GM13976 (cell line): Measurements from ENCODE around the gene SH3BP2.

Experiments used
- DNase-seq: peaks from one replicate; pipeline ENCODE4 v3.0.0; 2012; ENCODE audit warnings: low spot score
- CTCF ChIP-seq: IDR thresholded peaks from 2 replicates; pipeline ENCODE4 v1.5.1; 2012; ENCODE audit warnings: borderline replicate concordance, mild to moderate bottlenecking; ENCODE audit not compliant: insufficient read depth; ENCODE audit errors: extremely low read depth, missing control alignments, control extremely low read depth
- in situ Hi-C: fragments of 300-500 bp; cut with MboI; formaldehyde crosslinking; loops from one replicate; pipeline ENCODE4 v1.12.0; 2022; ENCODE audit warnings: low sequenced_read_pairs, mixed read lengths, inconsistent platforms; ENCODE audit not compliant: unreplicated experiment

Gene SH3BP2

GRCh38 chr4:2788101-2788500 lies 4.8 kb upstream of the SH3BP2 start:
- no peak for TF ChIP-seq CTCF
- DNase-seq, result no peak
- in situ Hi-C loops, result no loop called here

GRCh38 chr4:2788532-2789103 lies 4.3 kb upstream of the SH3BP2 start:
- TF ChIP-seq CTCF, result no peak
- DNase-seq, result no peak
- in situ Hi-C loops, result no loop called here

- no peak for DNase-seq
- in situ Hi-C loops, result no loop called here
- no peak for TF ChIP-seq CTCF
Observed at GRCh38 chr4:2789351-2789750, 3.5 kb upstream of the SH3BP2 start.

GRCh38 chr4:2789793-2790582 lies 2.9 kb upstream of the SH3BP2 start:
- DNase-seq, result no peak
- in situ Hi-C loops, result no loop called here
- TF ChIP-seq CTCF, result no peak

- TF ChIP-seq CTCF, result no peak
- in situ Hi-C loops, result no loop called here
- DNase-seq, result no peak
Observed at GRCh38 chr4:2790583-2791517, 2.0 kb upstream of the SH3BP2 start.

GRCh38 chr4:2791518-2792395 lies 1.1 kb upstream of the SH3BP2 start:
- in situ Hi-C loops, result no loop called here
- no peak for DNase-seq
- no peak for TF ChIP-seq CTCF
